NCI-H446 treated with DMSO at 0.1 percent for 48 hours (cell line): ENCODE data around the gene CAPS2.
A peak's percentile ranks its signal among the peaks of the same experiment; 100 is the strongest.

Experiments
- DNase-seq: peaks from one replicate; lab custom pipeline; 2025; lab: John Stamatoyannopoulos, UW

Gene CAPS2

DNA sequence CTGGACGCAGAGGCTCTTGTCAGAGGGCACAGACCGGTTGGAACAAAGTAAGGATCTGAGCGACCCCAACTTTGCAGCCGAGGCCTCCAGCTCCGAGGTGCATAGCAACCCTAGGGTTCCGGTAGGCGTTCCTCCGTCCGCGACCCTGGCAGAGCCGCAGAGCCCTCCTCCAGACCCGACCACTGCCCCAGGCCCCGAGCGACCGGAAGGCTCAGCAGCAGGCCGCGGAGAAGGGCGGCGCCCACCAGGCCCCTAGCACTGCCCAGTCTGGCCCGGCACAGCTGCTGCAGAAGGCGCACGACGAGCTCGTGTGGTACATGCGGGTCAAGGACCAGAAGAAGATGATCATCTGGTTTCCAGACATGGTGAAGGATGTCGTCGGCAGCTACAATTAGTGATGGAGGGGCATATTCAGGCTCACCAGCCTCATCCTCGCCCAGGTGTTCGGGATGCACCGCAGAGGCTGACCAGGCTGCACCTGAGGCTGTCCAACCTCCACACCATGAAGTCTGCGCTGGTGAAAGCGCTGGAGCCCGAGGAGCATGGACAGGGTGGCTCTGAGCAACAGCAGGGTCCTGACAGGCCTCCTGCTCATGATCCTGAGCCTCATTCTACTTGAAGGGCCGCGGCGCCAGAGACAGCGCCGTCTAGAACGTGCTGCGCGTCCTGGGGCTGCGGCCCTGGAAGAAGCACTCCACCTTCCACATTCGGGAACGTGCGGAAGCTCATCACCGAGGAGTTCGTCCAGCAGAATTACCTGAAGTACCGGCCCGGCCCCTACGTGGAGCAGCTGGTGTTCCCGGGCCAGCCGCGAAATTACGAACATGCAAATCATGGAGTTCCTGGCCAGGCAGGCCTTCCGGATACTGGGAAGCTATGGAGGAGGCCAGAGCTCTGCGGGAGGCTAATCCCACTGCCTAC lies 24.5 kb downstream of the CAPS2 start:
- DNase-seq = no peak

DNA sequence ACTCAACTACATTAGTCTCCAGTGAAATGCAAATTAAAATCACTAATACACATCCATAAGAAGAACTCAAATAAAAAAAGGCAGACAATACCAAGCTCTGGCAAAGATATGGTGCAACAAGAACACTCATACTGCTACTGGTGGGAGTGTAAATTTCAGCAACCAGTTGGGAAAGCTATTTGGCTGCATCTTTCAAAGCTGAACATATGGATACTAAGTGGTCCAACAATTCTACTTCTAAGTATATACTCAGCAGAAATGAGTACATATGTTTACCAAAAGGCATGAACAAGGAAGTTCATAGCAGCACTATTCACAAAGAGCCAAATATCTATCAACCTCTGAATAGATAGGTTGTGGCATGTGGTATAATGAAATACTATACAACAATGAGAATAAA lies 27.3 kb downstream of the CAPS2 start:
- DNase-seq = peak; percentile 54

DNA sequence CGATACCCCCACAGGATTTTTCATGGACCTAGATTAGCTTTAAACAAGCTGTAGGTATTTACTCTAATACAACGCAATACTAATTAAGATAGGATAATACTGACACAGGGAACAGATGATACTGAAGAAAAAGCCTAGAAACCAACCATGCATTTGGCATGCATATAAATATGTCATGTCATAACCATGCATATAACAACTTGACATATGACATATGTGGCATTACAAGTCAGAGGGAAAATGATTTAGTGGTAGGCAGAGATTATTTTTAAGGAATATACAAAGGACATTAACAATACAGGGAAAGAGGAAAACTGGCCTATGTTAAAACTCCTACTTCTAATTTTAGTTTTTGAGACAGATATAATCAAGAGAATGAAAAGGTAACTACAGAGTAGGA lies 27.9 kb downstream of the CAPS2 start:
- no peak for DNase-seq

DNA sequence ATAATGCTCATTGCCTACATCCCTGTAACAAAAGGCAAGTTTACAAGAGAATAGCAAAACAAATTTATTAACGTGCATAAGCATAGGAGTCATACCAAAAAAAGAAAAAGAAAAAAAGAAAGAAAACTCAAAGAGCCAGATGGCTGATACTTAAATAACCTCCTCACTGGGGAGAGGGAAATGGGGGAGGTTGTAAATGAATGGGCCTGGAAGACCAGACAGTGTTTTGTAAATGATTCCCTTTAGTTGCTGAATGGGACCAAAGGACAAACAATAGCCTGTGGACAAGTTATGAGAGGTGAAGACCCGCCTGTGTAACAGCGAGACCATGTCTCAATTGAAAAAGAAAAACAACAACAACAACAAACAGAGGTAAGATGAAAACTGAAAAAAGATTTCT lies 35.3 kb downstream of the CAPS2 start:
- DNase-seq = no peak

DNA sequence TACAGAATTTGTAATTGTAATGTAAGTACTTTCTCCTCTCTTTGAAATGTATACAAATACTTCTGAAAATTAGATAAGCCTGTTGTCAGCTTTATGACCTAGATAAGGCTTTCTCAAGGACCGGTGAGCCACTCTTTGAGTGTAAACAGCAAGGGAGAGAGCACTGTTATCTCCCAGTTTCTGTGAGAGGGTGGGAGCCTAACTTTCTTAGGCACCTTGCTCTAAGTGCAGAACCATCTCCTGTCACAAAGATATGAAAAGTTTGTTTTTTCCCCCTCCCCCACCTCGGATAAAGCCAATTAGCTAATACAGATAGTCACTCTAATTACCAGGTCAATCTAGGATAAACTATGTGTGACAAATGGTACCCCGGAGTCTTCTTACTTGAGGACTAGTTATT lies 35.8 kb downstream of the CAPS2 start:
- no peak for DNase-seq

DNA sequence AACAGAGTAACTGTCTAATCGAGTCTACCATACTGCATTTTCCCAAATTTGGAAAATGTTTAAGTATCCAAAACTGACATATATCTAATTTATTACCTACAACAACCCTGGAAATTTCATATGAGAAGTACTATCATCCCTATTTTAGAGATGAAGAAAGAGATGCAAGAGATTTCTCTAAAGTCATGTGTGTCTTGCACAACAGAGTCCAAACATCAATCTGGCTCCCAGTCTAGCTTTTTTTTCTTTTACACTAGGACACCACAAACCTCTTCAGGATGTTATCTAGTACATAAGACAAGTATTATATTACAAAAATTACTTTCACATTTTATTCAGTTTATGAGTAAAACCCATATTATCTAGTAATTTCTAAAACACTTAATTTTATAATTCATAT lies 39.1 kb downstream of the CAPS2 start:
- DNase-seq = no peak

DNA sequence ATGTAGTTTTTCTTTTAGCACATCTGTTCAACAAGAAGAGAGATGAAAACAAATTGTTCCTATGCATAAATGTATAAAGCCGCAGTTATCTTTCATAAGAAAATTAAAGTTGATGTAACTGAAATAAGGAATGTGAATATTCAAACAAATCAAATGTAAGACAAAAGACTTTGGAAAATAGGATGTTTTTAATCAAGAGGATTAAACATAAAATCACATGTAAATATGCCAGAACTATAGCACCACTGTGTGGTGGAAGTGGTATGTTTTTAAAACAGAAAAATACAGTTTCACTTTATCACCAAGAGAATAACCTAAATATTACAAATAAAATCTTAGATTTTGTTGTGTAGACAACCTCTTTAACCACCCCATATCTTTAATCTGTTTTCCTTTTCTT lies 40.4 kb downstream of the CAPS2 start:
- DNase-seq = peak; percentile 17

DNA sequence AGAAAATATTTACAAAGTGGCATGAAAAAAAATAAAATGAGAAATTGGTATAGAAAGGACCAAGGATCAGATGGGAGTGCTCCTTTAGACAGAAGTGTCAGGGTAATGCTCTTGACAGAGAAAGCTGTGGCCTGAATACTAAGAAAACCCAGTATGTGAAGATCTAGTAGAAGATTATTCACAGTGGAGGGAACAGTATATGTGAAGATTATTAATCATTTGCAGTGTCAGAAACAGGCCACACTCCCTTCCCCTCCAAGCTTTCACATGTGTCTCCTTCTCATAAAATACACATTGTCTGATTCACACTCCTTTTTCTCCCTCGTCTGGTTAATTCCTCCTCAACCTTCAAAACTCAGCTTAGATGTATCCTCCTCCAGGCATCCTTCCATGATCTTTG lies 41.3 kb downstream of the CAPS2 start:
- no peak for DNase-seq

DNA sequence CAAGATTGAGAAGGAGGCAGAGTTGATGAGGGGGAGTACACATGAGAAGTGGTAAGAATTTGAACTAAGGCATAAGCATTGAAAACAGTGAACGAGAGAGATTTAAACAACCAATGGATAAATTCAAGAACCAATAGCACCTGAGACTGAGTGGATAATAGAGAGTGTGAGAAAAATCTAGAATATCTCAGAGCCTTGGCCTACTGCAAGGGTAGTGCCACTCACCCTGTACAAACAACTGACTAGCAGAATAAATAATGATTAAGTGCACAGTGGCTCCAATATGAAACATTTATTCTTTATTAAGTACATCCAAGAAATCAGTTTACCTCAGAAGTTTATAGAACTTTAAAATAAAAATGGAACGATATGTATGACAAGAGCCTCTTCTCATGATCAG lies 54.4 kb downstream of the CAPS2 start:
- DNase-seq = no peak

DNA sequence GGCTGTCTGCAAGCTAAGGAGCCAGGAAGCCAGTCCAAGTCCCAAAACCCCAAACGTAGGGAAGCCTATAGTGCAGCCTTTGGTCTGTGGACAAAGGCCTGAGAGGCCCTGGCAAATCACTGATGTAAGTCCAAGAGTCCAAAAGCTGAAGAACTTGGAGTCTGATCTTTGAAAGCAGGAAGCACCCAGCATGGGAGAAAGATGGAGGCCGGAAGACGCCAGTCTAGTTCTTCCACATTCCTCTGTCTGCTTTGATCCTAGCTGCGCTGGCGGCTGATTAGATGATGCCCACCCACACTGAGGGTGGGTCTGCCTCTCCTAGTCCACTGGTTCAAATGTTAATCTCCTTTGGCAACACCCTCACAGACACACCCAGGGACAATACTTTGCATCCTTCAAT lies 58.5 kb downstream of the CAPS2 start:
- DNase-seq = no peak

DNA sequence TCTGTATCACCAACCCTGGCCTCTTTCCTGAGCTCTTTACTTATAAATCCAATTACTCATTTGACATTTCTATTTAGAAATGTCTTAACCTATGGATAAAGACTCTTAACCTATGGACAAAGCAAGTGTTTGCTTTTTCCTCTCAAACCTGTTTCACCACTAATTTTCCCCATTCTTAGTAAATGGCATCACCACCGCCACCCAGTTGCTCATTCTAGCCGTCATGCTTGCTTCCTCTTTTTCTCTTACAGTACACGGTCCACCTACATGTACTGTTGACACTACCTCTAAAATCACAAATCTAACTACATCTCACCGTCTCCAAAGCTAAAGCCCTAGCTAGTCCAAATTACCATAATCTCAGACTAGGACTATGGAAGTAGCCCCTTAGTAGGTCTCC lies 60.0 kb downstream of the CAPS2 start:
- DNase-seq = no peak

DNA sequence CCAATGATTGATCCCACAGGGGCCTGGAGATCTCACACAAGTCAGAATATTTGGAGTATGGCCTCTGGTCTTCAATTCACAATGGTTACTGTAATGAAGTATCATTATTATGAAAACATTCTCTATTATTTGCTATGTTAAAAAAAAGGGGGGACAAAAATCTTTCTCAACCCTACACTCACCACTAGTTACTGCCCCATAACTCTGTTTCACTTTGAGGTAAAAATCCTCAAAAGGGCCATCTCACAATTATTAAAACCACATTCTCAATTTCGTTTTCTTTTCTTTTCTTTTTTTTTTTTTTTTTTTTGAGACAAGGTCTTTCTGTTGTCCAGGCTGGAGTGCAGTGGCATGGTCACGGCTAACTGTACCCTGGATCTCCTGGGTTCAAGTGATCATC lies 60.9 kb downstream of the CAPS2 start:
- no peak for DNase-seq

DNA sequence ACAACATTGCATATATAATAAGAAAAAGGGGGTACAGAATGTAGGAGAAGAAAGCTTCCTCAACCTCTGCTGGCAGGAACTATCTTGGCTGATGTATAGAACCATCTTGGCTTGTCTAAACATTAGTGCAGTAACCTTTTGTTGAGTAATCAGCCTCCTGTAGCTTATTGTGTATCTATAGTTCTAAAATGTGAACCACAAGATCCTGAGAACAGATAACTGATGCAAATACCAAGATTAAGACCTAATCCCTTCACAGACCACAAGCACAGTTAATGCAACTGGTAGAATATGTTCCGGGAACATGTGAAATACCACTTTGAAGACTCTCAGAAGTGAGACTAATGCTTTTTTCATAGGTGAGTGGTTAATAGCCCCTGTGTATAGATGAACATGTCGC lies 69.8 kb downstream of the CAPS2 start:
- DNase-seq = no peak

DNA sequence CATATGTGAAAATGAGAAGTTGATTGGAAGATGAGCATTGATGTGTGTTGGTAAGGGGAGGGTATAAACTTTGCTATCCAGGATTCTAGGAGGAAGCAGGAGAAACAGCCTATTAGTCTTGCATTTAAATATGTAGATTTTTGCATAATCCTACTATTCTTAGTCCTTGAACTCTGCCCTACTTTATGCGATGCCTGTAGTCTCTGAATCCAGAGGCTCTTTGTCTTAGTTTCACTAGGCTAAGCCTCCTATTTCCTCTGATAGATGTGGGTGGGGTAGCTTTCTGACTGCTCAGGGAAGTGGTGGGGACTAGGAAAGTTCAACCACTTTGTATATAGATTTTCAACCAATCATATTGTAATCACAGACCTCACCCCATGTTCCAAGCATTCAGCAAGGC lies 71.0 kb downstream of the CAPS2 start:
- DNase-seq = no peak

DNA sequence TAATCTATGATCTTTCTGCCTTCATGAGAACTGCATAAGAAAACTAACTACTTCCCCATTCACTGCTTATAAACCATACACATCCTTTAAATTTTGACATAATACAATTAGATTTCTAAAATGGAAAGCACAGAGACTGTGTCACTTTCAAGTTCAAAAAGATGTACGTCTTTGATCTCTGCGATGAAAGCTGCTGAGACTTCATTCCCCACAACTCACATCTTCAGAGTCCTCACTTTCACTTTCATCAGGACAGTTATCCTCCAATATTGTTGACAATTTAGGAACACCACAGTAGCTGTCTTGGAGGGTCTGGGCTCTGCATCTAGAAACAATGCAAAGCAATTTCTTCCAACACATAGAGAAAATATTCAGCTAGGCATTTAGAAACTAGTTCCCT lies 72.6 kb downstream of the CAPS2 start:
- no peak for DNase-seq

DNA sequence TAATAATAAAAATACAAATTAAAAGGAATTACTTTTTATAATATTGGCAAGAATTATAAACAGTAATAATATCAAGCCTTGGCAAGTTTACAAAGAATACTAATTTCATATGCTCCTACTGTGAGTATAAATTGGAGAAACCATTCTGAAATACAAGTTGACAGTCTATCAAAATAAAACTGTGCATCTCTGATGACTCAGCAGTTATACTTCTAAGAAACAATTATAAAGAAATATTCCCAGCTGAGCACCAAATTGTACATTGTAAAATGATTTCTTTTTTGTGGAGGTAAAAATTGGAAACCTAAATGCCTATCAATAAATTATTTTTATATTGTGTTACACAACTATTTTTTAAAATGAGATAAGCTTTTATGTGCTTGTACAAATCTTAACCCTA lies 85.0 kb downstream of the CAPS2 start:
- DNase-seq = peak; percentile 43

DNA sequence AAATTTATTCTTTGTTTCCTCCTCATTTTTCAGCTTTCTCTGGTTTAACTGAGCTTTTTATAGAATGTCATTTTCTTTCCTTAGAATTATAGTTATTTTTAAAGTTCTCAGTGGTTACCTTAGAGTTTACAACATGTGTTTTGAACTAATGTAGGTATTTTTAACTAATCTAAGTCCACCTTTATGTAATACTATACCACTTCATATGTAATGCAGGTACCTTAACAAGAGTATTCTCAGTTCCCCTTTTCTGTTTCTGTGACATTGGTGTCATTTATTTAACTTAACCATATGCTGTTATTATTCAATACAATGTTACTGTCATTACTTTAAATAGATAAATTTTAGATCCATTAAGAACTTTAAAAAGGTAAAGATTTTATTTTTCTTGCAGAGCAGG lies 90.1 kb downstream of the CAPS2 start:
- DNase-seq = no peak

DNA sequence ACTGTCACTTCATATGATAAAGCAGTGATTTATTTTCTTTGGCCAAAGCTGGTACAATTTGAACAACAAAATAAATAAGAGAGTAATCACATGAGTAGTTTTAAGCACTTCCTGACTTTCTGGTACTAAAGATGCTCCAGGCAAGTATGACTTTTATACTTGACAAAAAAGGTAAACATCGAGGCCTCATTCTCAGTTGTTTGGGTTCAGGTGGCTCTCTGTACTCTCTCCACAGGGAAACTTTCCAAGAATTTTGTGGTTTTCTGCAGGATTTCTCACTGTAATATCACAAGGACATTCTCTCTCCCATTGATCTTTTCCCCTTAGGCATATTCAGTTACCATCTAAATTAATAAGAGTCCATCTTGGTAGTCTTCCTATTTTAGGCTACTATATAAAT lies 93.9 kb downstream of the CAPS2 start:
- DNase-seq = no peak

DNA sequence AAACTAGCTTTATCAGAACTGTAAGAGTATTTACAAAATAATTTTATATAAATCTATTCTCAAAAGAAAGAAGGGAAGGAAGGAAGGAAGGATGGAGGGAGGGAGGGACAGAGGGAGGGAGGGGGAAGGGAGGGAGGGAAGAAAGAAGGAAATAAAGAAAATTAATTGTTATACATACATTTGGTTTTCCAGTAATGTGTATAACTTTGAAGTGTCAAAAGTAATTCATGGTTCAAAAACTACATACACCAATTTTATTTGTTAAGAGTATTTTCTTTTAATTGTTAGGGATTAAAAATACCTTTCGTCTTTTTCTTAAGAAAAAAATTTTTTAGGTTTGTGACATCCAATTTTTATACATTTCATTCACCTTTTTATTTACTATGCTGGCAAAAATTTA lies 103.0 kb downstream of the CAPS2 start:
- no peak for DNase-seq
